ELF-1 (cell line): Measurements from ENCODE around the gene EZR.
"Not testable (repeated sequence)": the region's sequence is repeated elsewhere in the genome, so short reads cannot be mapped to it uniquely, and the experiment has no call there.

Experiments
- DNase-seq: peaks from one replicate; pipeline ENCODE4 v3.0.0-alpha.2; 2016; ENCODE audit warnings: low read depth, low spot score

EZR gene

DNA sequence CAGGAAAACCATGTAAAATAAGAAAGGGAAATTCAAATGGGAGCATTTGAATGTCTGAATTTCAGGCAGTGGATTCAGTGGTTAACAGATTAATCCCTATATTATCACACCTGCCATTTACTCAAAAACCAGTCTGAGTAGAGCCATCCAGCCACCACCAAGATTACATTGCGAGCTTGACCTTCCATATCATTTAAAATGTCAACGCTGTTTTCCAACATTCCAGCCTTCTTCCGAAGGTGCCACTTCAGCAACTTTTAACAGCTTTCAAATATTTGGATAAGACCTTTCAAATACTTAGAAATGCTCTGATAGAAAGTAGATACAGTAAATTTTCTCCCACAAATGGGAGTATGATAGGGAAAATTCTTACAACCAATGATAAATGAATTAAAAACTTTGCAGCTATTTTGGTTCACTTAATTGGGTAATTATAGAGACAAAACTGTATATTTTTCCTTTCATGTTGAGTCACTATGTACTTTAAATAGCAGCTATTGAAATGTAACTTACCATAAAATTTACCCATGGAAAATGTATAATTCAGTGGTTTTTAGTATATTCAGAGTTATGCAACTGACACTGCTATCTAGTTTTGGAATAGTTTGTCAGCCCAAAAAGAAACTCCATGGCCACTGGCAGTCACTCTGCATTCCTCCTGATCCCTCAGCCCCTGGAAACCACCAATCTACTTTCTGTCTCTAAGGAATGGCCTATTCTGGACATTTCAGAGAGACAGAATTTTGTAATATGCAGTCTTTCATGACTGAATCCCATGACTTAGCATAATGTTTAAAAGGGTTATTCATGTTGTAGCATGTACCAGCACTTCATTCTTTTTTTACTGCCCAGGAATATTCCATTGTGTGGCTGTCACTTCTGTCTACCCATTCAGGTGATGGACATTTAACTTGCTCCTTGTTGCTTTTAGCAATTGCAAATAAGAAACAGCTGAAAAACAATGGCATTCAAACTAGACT is 21.5 kb downstream of the EZR start:
- no peak for DNase-seq

DNA sequence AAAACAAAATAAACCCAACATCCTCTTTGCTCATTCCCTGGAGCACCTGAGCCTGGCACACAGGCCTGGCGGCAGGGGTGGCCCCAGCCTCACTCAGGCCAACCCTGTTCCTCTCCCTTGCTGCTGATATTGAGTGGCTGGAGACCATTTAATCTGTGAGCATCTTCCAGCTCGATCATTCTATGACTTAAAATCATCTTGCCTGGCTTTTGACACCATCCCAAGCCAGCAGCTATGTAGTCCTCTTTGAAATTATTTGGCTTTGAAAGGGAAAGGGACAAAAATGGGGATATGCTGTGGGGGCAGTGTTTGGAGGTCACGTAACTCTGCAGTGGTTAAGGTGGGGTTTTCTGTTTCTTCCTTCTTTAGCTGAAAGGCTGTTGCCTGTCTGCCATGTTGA is 22.8 kb downstream of the EZR start:
- DNase-seq, result no peak

DNA sequence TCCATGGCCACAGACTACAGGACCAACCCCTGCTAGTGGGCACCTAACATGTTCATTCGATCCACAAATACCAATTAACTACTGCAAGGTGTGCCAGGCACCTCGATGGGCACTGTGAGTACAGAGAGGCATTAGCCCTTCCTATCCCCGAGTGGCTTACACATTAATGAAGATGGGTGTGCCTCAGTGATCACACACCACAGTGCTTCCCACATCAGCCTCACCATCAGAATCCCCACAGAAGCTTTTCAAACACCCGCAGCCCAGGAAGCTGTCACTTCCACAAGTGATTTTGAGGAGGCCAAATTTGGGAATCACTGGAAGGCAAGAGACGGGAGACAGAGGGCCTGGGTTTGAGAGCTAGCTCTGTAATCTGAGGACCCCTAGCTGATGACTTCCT is 23.7 kb downstream of the EZR start:
- DNase-seq, result no peak

DNA sequence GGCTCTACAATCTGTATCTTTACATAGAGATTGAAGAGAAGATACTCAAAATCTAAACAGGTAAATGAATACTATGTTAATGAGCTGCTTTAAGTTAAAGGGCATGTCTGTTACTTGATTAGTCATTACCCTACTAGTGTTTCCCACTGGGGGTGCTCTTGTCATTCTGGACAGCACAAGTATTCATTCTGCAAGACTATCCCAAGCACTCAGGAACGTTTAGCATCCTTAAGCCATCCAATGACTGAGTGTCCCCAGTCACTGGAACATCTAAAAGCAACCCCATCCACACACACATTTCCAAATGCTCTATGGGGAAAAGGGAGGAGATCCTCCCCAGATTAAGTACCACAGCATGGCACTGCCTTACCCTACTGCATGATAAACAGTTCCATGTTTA is 25.7 kb downstream of the EZR start:
- no peak for DNase-seq

DNA sequence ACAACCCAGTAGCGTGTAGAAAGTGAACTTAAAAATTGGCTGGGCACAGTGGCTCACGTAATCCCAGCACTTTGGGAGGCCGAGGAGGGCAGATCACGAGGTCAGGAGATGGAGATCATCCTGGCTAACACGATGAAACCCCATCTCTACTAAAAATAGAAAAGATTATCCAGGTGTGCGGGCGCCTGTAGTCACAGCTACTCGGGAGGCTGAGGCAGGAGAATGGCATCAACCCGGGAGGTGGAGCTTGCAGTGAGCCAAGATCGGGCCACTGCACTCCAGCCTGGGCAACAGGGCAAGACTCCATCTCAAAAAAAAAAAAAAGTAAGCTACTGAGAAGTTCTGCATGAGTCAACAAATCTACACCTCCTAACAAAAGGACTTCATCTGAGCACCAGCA is 26.7 kb downstream of the EZR start:
- not testable (repeated sequence) for DNase-seq

DNA sequence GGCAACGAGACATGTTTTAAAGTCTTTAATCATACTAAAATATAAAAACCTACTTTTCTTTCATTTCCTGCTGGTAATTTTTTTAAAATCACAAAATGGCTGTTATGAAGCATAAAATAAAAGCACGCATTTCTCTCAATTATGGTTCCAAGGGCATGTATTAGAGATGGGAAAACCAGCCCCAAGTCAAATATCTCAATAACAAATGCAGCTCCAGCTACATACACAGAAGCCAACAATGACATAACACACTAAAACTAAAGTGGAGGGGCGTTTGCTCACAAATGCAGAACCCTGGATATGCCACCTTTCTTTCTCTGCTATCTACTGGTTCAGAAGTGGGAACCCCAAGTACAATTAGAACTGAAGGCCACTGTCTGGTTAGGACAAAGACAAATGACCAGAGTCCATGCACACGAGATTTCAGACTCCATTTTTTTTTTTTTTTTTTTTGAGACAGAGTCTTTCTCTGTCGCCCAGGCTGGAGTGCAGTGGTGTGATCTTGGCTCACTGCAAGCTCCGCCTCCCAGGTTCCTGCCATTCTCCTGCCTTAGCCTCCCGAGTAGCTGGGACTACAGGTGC is 27.8 kb downstream of the EZR start:
- no peak for DNase-seq

DNA sequence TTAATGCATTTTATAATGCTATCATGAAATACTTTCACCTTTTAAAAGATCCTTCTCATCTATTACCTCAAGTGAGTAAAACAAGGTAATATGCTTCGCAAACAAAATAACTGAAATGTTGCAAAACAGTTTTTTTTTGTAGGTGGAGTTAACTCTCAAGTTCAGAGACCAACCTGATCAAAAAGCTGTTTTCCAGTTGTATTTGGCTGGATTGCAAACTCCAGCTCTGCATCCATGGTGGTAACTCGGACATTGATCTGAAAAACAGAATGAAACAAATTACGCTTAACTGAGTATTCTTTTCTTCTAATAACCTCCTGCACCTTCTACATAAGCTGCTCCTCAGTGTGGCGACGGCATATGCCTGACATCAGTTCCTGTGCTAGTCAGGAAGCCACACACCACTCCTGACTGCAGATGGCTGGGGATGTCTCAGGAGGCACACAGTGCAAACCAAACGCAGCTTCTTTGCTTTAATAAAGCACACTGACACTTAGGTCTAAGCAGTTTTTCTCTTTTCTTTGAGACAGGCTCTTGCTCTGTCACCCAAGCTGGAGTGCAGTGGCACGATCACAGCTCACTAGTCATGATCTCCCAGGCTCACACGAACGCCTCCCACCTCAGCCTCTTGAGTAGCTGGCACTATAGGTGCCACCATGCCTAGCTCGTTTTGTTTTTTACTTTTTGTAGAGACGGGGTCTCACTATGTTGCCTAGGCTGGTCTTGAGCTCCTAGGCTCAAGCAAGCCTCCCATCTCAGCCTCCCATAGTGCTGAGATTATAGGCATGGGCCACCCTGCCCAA is 29.9 kb downstream of the EZR start:
- DNase-seq, result no peak

DNA sequence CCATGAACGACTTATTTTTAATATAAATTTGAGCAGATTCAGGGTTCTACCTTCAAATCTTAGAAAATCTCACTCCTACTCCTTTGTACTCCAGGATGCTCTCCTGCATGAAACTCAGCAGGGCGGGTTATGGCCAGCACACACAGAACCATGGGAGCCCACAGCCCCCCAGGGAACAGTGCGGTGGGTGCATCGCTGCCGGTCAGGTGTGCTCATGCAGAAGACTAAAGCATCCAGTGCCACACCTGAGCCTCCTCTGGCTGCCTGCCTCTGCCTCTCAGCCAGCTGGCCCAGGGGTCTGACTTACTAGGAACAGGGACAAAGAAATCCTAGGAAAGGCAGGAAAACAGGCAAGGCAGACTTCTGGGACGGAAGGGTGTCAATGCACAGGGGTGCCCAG is 31.8 kb downstream of the EZR start:
- DNase-seq, result no peak

DNA sequence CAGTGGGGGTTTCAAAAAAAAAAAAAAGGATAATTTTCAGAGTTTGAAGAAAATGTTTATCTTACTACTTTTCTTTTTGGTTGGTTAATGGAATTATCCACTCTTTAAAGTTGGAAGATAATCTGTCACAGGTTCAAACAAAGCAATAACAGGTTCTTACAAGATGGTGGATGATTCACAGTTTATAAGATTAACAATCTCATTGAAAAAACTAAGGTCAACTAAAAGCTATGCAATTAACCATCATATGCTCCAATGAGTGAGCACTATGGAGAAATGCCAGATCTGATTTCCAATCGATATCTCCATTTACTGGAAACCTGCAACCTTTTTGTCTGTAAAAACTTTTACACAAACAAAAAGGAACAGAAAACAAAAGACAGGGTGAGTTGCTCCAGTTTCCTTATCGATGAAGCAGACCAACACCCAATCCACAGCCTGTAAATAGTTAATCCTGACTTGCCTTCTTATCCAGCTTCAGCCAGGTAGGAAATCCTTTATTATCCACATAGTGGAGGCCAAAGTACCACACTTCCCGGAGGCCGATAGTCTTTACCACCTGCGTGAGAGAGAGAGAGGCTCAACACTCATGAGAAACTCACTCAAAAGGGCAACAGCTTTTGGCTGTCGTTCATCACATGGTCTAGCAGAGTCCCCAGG is 32.4 kb downstream of the EZR start:
- DNase-seq, result no peak

DNA sequence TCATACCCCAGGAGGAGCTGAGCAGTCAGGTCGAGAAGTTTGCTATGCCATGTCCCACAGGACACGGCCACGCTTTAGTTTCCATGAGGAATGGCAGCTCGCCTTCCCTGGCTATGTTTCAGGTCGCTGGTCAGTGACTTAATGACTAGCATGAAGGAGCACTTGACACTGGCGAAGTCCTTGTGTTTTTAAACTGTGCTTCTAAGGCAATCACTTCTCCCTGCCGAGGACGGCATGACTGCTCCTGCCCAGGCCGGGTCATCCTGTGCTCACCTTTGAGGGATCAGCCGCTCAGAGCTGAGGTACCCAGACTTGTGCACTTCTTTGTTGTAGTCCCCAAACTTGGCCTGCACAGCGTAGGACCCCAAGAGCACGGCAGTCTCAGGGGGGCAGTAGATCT is 34.1 kb downstream of the EZR start:
- DNase-seq, result no peak

DNA sequence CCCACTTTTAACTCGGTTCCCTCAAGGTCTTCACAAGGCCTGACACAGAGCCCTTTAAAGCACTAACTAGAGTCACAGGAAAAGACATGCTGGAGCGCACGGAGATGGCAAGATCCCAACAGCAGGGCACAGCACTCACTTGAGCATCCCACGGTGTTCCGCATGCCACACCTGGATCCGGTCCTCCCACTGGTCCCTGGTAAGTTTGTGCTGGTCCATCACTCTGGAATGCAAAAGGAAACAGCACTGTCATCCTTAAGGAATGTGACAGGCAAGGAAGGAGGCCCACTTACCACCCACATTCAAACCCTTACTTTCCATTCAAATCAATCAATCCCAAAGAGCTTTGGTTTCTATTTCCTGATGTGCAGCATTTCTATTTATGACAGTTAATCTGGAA is 34.7 kb downstream of the EZR start:
- DNase-seq, result no peak

DNA sequence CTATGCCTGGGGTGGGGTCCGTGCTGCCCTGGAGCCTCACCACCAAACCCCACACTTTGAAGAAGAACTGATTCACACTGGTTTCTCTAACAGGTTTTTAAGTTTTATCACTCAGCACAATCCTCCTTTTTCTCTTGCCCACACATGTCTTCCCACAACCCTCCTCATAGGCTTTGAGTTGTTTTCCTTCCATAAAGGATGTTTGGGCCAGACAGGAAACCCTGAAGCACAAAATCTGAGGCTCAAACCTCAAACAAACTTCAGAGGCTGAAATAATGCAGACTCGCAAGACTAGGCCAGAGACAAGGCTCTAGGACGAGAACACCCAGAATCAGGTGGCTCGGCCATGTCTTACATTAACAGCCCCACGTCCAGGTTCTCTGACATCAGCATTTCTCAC is 35.3 kb downstream of the EZR start:
- DNase-seq, result no peak

DNA sequence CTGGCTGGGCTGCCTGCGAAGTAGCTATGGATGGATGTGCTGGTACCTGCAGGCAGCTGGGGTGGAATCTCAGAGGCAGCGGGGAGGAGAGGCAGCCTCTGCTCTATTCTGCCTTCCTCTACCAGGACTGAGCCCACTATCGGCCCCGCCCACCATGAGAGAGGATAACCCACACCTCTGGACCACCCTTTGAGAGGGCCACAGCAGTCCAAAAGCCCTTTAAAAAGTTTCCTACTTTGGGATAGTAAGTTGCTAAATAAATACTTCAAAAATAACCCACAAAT is 36.1 kb downstream of the EZR start:
- DNase-seq, result no peak

DNA sequence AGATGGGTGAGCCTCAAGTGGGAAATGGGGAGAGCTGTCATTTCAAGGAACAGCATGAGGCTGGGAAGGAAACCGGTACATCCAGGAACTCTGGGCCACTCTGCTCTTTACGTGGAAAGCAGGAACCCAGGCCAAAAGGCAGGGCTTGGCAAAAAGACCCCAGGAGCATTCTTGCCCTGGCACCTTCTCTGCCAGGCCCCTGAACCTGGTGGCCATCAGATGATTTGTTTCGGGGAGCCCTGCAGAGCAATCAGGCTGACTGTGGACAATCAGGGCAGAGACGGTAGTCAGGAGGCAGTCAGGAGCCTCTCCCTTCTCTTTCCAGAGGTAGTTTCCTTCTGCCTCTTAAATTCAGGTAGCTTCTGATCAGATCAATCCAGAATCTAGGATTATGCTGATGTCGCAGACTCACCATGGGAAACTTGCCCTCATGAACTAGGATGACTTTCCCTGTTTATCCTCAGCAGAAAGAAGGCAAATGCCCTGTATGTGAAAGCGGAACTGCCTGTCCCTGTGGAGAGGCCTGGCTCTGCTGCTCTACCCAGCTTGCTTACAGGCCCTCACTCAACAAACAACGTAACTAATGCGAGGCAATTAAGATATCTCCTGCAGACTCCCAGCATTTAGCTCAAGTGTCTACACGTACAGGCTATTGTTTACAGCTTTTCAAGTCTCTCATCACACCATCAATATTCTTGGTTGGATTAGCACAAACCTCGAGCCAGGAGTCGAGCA is 36.6 kb downstream of the EZR start:
- no peak for DNase-seq

DNA sequence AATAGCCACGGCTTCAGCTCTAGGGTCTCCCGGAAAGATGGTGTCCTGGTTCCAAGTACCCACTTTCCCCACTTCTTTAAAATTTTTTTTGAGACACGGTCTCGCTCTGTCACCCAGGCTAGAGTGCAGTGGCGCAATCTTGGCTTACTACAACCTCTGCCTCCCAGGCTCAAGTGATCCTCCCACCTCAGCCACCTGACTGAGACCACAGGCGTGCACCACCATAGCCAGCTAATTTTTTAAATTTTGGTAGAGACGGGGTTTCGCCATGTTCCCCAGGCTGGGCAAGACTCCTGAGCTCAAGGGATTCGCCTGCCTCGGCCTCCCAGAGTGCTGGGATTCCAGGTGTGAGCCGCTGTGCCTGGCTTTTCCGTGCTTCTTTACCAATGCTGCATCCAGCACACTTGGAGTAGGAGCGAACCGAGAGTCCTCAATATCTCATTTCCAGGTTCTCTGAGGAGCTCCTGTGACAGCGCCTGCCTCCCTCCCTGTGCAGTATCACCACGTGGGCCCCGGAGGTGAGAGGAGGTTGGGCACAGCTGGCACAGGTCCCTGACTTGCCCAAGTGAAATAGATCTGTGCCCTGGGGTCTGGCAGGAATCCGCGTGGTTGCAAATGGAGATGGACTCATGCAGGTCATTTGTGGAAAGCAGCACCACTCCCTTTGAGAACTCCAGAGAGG is 37.3 kb downstream of the EZR start:
- no peak for DNase-seq

DNA sequence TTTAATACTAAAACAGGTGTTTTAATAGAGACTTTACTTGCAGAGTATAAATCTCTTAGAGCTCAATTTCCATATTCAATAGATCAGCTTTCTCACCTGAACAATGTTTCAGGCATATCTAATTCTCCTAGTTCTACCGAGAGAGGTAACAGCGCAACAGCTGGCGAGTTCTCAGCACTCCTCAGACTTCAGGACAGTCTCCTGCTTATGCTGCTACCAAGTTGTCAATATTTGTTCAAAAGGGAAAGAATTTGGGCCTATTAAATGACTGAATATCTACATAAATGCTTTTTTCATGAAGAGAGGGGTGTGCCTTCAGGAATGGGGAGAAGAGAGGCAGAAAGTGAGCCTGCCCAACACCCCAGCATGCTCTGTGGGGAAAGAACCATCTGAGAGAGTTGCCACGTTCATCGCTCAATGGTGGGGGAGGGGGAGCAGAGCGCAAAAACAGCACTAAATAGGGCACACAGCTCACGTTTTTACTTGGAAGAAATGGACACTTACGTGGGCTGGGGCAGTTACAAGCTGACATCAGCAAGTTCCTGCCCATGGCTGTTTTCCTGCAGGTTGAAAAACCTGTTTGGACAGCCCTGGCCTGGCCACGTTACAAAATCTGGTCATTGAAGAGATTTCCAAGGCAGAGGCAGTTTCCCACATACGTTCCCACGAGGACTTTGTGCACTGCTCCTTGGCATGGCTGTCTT is 38.0 kb downstream of the EZR start:
- peak; percentile 68 for DNase-seq

DNA sequence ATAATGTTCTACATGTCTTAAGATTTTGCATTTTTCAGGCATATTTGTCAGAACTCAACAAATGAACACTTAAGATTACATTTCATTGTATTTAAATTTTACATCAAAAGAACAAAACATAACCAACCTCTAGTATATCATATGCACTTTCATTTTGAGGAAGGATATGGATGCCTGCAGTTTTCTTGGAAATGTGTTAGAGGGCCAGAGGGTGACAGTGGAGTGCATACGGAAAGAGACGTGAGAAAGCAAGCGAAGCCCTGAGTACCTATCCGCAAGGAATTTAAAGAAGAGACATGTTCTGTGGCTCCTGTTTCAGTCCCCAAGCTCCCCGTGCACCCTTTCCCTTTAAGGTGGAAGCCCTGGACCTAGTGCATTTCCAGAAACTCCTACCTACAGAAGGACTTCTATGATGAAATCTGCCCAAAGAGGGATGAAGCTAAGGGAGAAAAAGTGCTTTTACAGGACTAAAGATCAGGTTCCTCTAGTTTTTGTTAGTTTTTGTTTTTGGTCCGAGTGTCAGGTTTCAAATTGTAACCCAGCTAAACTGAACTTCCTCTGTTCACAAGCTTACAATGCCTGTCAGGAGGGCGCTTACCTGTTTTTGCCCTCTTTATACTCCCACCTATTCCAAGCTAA is 38.8 kb downstream of the EZR start:
- no peak for DNase-seq

DNA sequence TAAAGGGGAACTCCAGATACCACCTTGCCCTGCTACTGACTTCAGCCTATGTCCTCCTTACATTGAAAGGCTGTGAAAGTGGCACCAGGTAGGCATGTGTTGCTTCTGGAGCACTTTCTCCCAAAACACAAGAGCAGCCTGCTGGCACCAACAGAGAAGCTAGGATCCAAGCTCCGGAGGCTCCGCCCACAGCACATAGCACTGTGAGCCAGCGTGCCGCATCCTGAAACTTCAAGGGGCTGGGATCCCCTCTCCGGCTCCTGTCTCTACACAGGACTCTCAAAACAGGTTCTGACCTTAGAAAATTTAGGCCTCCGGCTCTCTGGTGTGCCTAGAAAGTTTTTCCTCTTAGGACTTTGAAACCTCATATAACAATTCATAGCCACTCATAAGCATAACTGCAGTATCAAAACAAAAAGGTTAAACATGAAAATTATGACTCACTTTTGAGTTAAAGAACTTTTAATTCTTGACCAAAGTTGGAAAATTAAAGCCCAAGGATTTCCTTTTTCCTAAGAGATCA is 41.1 kb downstream of the EZR start:
- DNase-seq, result no peak

DNA sequence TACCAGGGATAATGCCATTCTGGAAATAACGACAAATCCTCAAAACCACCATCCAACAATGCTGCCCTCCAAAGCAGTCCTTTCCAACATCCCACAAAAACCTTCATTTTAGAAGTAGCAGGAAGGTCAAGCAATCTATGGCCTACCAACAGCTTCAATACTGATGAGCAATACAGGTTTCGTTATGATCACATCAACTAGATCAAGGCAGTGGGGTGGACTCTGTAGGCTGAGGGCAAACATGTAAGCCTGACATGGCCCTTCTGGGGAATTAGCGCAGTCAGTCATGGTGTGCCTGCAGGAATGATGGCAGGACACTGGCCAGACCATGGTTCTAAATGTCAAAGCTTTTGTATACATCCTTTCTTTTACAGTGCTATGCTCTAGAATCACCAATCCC is 41.7 kb downstream of the EZR start:
- DNase-seq, result no peak

DNA sequence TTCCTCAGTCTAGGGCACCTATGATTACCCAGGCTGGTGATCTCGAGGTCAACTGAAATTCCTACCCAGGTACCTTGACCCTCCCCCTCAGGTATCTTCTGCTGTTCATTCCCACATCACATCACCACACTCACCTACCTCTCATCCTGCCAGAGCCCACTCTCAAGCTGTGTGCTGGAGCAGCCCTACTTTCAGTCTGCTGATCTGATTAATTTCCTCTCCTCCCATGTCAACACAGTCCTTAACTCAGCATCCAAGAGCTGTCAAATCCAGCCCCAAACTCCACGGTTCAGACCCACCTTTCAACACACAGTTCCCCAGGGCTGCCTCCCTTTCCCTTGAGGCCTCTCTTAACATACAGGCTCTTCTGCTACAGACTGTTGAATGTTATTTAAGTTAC is 42.4 kb downstream of the EZR start:
- DNase-seq, result no peak
